Urothelium cell line (cell line): ENCODE data around the gene F7.
"Not testable (repeated sequence)": the region's sequence is repeated elsewhere in the genome, so short reads cannot be mapped to it uniquely, and the experiment has no call there.

Experiments used
- DNase-seq: peaks from one replicate; pipeline ENCODE4 v3.0.0; 2011; ENCODE audit warnings: low spot score, mixed read lengths
- FAIRE-seq: peaks from 2 replicates; lab custom pipeline; 2011; peaks lifted over from hg19 to GRCh38; lab: Jason Lieb, UNC

The F7 gene

GRCh38 chr13:113070855-113071254 is 34.7 kb upstream of the F7 start:
- FAIRE-seq (no peak), DNase-seq (no peak)

DNA sequence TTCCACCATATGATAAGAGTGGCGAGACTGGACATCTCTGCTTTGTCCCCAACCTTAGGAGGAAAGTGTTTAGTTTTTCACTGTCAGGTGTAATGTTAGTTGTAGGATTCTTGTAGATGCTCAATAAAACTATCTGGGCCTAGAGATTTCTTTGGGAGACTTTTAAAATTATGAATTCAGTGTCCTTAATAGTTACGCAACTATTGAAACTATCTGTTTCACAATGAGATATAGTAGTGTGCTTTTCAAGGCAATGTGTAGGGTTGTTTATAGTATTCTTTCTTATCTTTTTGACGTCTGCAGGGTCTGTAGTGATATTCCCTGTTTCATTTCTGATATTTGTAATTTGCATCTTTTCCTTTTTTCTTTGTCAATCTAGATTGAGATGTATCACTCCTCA is 33.2 kb upstream of the F7 start:
- FAIRE-seq: no peak
- DNase-seq: no peak

DNA sequence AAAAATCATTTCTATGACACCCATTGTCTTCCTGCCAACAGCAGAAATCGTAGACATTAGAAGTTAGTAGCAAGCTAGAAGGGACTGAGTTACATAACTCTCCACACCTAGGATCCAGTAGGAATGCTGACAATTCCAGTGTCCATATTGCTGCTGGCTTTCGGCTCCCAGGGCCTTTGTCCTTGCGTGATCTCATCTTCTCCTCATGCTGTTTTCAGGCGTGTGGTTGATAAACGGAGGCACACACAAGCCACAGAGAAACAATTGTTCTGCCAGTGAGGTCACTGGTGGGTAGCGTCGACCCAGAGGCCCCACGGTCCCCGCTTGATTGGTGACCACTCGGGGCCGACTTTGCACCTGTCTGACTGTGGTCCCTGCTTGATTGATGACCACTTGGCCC is 31.6 kb upstream of the F7 start:
- FAIRE-seq (no peak), DNase-seq (no peak)

GRCh38 chr13:113074401-113074800 is 31.2 kb upstream of the F7 start:
- DNase-seq (no peak), FAIRE-seq (no peak)

GRCh38 chr13:113074876-113075275 is 30.7 kb upstream of the F7 start:
- no peak for FAIRE-seq
- no peak for DNase-seq

- FAIRE-seq (no peak), DNase-seq (no peak)
Measured at GRCh38 chr13:113075711-113076110, 29.9 kb upstream of the F7 start.

DNA sequence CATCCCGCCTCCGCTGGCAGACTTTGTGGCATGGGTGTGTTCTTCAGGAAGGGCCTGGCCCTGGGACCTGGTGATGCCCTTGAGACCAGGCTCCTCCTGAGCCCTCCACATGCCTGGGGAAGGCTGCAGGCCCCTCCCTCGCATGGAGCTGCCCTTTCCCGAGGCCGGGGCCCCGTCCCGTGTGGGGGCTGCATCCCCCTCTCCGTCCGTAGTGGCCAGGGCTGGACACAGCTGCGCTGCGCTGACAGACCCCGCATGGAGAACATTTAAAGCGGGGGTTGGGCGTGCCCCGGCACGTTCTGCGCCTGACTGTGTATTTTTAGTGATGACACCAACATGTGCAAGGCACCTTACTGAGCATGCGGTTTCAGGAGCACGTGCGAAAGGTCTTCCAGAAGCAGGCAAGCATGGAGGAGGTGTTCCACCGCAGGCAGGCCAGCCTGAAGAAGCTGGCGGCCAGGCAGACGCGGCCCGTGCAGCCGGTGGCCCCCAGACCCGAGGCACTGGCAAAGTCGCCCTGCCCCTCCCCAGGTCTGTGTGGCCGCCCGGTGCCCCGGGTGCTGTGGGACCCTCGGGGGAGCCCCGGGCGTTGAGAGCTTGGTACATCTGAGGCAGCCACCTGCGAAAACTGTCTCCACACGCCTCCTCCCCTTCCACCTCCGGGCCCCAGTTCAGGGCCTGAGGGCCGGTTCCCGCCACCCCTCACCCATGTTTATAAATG is 28.8 kb upstream of the F7 start:
- DNase-seq (no peak), FAIRE-seq (peak; percentile 9)

- no peak for DNase-seq
- FAIRE-seq: no peak
Measured at GRCh38 chr13:113077566-113077952, 28.0 kb upstream of the F7 start.

- DNase-seq (no peak), FAIRE-seq (no peak)
Measured at GRCh38 chr13:113077953-113078901, 27.4 kb upstream of the F7 start.

DNA sequence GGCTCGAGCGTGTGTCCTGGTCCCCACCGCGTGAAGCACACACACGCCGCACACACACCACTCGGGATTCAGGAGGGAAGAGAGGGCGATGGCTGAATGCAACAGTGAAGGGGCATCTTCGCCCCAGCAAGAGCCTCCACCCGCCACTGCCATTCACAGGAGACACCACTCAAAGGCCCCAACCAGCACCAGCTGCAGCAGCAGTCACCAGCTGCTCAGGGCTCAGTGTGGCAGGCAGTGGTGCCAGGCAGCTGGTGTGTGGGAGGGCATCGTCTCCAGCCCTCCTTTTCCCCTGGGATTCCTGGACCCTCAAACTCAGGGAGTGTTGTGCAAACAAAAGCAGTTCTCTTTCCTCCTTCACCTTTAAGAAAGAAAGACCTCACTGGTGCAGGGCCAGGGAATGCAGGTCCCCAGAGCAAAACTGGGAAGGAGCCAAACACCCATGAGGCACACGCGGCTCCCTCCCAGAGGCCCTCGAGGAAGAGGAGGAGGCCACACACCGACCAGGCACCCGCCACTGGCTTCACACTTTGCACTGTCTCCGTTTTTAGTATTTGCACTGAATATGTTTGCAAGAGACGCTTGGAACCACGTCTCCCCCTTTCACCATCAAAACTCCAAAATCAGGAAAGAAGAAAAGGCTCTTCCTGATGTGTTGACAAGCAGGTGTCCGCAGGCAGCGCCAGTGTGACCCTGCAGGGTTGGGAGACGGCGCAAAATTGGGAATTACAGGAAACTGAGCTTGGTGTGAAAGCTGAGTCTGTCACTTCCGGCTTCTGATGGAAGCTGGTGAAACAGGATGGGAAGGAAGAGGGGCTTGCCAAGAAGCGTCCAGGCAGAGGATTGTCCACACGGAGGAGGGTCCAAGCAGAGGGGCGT is 26.4 kb upstream of the F7 start:
- DNase-seq (no peak), FAIRE-seq (peak; percentile 68)

DNA sequence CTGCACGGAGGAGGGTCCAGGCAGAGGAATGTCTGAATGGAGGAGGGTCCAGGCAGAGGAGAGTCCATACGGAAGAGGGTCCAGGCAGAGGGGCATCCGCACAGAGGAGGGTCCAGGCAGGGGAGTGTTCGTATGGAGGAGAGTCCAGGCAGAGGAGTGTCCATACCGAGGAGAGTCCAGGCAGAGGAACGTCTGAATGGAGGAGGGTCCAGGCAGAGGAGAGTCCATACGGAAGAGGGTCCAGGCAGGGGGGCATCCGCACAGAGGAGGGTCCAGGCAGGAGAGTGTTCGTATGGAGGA is 25.9 kb upstream of the F7 start:
- DNase-seq, FAIRE-seq: not testable (repeated sequence)

DNA sequence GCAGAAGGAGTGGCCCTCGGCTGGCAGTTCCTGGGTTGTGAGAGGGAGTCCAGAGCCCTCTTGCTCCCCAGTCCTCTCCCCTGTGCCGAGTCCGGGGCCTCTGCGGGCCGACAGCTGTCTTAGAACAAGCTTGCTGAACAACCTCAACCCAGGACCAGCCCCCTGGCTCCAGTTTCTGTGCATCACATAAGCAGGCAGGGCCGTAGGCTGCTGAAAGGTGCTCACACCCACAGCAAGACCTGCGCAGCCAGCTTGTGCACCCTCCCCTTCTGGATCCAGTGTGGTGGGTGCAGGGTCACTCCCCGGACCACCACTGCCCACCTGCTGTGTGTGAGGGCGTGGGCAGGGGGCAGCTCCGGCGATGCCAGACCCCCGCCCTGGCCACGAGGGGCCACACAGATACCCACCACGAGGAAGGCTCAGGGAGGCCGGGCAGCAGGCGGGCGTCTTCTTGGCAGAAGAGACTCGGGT is 25.2 kb upstream of the F7 start:
- no peak for DNase-seq
- FAIRE-seq: no peak

GRCh38 chr13:113080901-113081521 is 24.6 kb upstream of the F7 start:
- FAIRE-seq: no peak
- no peak for DNase-seq

- DNase-seq (no peak), FAIRE-seq (no peak)
Measured at GRCh38 chr13:113082198-113083021, 23.2 kb upstream of the F7 start.

- FAIRE-seq (no peak), DNase-seq (no peak)
Measured at GRCh38 chr13:113083022-113083373, 22.6 kb upstream of the F7 start.

GRCh38 chr13:113083402-113084061 is 22.1 kb upstream of the F7 start:
- DNase-seq (no peak), FAIRE-seq (no peak)

DNA sequence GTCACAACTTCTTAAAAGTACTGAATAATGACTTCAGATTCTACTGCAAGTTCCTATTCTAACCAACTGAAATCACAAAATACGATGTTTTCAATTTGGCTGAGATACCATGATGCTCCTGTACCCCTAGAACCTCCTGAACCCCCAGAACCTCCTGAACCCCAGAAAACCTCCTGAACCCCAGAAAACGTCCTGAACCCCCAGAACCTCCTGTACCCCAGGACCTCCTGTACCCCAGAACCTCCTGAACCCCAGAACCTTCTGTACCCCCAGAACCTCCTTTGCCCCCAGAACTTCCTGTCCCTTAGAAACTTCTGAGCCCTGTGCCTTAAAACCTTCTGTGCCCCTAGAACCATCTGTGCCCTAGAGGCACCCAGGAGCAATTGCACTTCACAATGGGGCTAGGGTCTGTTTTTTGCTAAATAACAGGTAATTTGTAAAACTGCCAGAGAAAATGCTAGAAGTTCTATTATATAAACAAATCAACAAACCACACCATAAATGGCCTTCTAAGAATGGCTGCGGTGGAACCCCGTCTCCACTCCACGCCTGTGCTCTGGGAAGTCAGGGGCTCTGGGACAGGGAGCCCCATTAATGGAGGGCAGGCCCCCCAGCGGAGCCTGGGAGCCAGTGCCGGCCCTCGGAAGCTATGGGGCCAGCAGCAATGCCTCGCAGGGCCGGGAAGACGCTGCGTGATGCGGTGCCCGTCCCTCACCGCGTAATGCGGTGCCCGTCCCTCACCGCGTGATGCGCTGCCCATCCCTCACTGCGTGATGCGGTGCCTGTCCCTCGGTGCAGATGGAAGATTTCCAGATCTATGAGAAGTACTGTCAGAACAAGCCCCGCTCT is 21.3 kb upstream of the F7 start:
- FAIRE-seq (peak; percentile 37), DNase-seq (no peak)

GRCh38 chr13:113084943-113085540 is 20.5 kb upstream of the F7 start:
- peak; percentile 27 for FAIRE-seq
- no peak for DNase-seq
